Stimulated activated CD8-positive, alpha-beta memory T cell treated with anti-CD3 and anti-CD28 coated beads, Interleukin-12 subunit alpha, Interleukin-12 subunit beta, amount 100 ng/mL, for 4 hours (primary cell): Measurements from ENCODE around the gene LYRM7.
A peak's percentile ranks its signal among the peaks of the same experiment; 100 is the strongest.
"Not testable (repeated sequence)": the region's sequence is repeated elsewhere in the genome, so short reads cannot be mapped to it uniquely, and the experiment has no call there.

Experiments
- DNase-seq: peaks from one replicate; pipeline ENCODE4 v3.0.0-alpha.2; 2020; ENCODE audit warnings: low read depth

LYRM7 gene

GRCh38 chr5:131180407-131180806 is 9.7 kb downstream of the LYRM7 start:
- DNase-seq = no peak

DNA sequence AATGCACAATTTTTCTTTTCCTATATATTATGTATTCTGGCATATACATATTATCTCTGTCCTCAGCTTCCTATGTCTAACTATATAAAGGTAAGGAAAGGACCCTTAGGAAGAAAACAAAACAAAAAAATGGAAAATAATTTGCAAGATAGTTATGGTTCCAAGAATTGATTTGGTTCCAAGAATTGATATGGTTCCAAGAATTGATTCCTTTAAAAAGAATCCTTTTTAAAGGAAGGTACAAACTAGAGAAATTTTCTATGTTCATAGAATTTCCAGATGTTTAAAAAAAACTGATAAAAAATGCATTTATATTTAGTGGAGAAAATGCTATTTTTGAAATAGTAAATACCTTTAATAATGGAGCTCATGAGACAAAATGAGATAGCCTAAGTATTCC is 12.1 kb downstream of the LYRM7 start:
- DNase-seq = no peak

DNA sequence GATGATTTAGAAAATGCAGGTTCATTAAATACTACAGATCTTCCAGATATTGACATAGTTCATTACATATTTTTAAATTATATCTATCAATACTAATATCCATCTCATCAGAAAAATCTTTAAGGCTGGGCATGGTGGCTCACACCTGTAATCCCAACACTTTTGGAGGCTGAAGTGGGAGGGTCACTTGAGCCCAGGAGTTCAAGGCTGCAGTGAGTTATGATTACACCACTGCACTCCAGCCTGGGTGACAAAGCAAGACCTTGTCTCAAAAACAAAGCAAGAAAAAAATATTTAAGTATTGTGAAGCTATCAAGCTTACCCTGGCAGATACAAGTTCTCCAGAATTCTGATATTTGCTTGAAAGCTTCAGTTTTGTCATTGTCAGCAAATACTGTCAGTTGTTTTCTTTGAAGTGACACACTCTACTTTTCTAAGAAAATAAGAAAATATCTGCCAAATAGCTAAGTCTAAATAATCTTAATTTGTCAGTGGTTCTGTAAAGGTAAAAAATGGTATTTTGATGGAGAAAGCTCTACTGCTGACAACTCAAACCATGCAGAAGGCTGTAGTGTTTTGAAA is 14.9 kb downstream of the LYRM7 start:
- DNase-seq = no peak

GRCh38 chr5:131186561-131187256 is 16.0 kb downstream of the LYRM7 start:
- DNase-seq = no peak

- no peak for DNase-seq
Observed at GRCh38 chr5:131193106-131193505, 22.4 kb downstream of the LYRM7 start.

DNA sequence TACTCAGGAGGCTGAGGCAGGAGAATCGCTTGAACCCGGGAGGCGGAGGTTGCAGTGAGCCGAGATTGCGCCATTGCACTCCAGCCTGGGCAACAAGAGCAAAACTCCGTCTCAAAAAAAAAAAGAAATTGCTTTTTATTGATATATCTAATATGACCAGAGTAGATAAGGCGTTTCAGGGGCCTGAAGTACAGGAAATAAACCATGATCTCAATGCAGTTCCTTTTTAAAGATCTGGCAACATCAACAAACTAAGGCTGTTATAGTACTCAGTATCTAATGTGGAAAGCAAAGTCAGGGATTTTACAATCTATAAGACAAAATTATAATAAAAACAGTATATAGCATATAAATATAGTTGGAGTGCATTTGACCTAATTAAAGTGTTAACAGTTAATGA is 23.2 kb downstream of the LYRM7 start:
- not testable (repeated sequence) for DNase-seq

DNA sequence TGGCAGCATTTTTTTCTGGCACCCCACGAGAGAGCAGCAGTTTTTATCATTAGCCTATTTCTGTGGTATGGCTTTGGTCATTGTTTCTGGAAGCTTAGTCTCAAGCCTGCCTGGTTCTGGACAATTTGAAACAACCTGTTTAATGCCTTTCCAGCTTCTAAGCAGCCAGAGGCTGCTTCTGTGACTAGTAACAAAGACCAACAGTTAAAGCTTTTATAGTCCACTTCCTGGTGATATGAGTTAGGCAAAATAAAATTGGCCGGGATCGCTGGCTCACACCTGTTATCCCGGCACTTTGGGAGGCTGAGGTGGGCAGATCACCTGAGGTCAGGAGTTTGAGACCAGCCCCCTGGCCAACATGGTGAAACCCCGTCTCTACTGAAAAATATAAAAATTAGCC is 24.0 kb downstream of the LYRM7 start:
- no peak for DNase-seq

GRCh38 chr5:131195696-131196095 is 25.0 kb downstream of the LYRM7 start:
- DNase-seq = no peak

- no peak for DNase-seq
Observed at GRCh38 chr5:131196331-131196730, 25.6 kb downstream of the LYRM7 start.

GRCh38 chr5:131198625-131199024 is 27.9 kb downstream of the LYRM7 start:
- DNase-seq = no peak

DNA sequence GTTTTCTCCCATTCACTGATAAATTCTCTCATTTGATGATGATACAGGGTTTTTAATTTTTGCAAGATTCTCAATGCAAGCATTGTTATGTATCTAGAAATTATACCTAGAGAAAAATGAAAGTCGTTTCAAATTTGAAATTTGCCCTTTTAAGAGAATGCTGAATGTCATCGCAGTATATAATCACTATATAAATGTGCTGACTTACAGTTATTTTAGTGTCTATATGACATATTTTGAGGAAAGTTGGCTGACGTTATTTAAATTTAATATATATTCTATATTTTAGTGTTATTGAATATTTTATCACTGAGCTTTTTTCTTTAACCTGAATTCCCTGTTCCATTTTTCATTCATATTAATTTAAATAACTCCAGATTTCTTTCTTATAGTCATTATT is 29.8 kb downstream of the LYRM7 start:
- no peak for DNase-seq

DNA sequence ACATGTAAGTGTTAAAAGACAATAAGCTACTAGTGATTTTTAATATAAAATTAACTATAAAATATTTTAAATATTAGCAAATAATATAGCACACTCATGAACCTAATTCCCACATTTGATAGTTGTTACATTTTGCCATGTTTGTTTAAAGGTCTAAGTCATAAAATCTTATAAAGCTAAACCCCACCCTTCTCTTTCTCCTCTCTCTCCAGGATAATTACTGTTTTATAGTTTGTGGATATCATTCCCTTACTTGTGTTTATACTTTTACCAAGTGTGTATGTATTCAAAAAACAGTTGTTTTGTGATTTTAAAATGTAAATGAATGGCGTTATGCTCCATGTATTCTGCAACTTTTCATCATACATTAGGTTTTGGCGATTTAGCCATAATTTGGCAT is 34.2 kb downstream of the LYRM7 start:
- DNase-seq = no peak

DNA sequence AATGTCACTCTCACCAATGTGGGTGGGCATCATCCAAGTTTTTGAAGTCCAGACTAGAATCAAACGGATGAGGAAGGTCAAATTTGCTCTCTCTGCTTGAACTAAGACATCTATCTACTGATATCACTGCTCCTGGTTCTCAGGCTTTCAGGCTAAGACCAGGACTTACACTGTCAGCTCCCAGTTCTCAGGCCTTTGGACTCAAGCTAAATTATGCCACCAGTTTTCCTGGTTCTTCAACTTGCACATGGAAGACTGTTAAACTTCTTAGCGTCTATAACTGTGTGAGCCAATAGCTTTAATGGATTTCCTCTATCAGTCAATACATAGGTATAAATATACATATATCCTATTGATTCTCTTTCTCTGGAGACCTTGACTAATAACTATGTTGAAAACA is 35.3 kb downstream of the LYRM7 start:
- no peak for DNase-seq

GRCh38 chr5:131206772-131207171 is 36.0 kb downstream of the LYRM7 start:
- no peak for DNase-seq

DNA sequence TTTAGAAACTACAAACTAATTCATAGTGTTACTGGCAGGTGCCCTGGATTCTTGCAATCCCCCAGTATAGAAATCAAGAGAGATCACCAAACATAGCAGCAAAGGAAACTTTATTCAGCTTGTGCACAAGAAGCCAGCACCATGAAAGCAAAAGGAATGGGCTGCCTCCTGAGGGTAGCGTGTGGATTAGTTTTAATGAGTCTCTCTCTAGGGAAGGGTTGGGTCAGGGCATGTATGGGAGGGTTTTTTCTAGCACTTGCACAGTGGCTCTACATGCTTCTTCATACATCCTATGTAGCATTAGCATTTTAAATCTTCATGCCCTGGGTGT is 38.4 kb downstream of the LYRM7 start:
- no peak for DNase-seq

DNA sequence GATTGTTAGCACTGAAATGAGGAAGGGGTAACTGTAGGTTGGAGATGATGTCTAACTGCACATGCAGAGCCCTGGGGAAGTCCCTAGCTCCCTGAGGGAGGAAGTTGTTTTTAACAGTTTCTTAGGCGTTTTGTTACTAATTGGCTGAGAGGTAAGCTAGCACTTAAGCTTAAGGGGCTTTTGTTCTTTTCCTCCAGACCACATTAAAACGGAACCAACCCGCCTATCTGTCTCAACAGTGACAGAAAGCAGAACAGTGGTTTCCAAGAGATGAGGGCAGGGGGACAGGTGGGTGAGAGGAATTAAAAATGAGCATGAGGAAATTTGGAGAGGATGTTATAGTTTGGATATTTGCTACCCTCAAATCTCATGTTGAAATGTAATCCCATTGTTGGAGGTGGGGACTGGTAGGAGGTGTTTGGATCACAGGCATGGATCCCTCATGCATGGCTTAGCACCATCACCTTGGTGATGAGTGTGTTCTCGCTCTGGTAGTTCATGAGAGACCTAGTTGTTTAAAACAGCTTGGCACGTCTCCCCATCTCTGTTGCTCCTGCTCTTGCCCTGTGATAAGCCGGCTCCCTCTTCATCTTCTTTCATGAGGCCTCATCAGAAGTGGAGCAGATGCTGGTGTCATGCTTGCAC is 38.9 kb downstream of the LYRM7 start:
- peak; percentile 14 for DNase-seq

DNA sequence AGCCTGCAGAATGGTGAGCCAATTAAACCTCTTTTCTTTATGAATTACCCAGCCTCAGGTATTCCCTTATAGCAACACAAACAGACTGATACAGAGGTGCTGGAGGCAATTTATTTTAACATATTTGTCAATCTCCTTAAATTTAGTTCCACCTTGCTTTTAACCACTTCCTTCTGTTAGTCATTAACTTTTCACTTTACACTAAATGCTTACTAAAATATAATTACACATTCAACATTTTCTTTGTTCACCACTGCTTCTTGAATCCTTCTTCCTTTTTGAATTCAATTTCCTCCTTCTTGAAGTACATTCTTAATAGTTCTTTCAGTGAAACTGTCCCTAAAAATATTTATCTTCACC is 39.4 kb downstream of the LYRM7 start:
- DNase-seq = no peak

GRCh38 chr5:131211669-131212068 is 40.9 kb downstream of the LYRM7 start:
- no peak for DNase-seq

GRCh38 chr5:131212471-131213021 is 41.8 kb downstream of the LYRM7 start:
- no peak for DNase-seq

GRCh38 chr5:131214609-131215227 is 44.0 kb downstream of the LYRM7 start:
- no peak for DNase-seq

- DNase-seq = no peak
Observed at GRCh38 chr5:131217791-131218190, 47.0 kb downstream of the LYRM7 start.

DNA sequence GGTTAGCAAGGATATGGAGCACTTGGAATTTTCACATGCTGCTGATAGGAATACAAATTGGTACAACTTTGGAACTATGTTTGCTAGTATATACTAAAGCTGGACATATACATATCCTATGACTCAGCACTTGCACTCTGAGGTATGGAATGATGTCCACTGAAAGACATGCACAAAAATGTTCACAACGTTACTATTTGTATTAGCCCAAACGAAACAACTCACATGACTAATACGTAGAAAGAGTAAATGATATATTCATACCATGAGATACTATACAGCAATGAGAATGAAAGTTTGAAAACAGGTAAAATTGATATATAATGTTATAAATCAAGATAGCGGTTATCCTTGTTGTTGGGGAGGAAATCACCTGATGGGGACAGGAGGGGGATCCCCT is 47.6 kb downstream of the LYRM7 start:
- DNase-seq = no peak

- no peak for DNase-seq
Observed at GRCh38 chr5:131220566-131220965, 49.8 kb downstream of the LYRM7 start.
